ENCODE data around the gene GALNT17. TPM values are rescaled to one million over a fixed set of nuclear protein-coding genes. Genes with fewer than 3 reads are reported as not detected.

Gene GALNT17
- total RNA-seq, 4 donors from 2014 or later = 4.4 to 33.8 (median 11.3) TPM

DNA sequence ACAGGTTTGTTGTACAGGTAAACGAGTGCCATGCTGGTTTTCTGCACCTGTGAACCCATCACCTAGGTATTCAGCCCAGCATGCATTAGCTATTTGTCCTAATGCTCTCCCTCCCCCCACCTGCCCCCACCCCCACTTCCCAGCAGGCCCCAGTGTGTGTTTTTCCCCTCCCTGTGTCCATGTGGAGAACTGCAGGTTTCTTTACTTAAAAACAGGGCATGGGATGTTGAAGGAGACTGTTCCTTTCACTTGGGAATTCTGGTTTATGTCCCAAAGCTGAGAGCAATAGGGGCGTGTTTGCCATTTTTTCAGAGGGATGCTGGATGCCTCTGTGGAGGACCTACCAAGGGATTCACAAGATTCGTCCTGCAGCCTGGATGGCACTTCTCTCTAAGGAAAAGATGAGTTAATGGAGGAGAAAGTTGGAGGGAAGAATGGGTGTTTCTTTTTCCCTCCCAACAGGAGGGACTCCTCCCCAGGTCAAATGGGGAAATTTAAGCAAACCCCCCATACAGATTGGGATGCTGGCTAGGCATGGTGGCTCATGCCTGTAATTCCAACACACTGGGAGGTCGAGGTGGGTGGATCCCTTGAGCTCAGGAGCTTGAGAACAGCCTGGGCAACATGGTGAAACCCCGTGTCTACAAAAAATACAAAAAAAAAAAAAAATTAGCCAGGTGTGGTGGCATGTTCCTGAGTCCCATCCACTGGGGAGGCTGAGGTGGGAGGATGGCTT lies 136.0 kb downstream of the GALNT17 start:
- intact Hi-C loops (cut with DNase I; ENCODE audit: low total_unique reads) = no loop called here
- H3K4me1 ChIP-seq = no peaks in the 10 kb centered on the region
- TF ChIP-seq POLR2A (IDR thresholded peaks at IDR 0.05) = no peak
- TF ChIP-seq, protein P1, sequence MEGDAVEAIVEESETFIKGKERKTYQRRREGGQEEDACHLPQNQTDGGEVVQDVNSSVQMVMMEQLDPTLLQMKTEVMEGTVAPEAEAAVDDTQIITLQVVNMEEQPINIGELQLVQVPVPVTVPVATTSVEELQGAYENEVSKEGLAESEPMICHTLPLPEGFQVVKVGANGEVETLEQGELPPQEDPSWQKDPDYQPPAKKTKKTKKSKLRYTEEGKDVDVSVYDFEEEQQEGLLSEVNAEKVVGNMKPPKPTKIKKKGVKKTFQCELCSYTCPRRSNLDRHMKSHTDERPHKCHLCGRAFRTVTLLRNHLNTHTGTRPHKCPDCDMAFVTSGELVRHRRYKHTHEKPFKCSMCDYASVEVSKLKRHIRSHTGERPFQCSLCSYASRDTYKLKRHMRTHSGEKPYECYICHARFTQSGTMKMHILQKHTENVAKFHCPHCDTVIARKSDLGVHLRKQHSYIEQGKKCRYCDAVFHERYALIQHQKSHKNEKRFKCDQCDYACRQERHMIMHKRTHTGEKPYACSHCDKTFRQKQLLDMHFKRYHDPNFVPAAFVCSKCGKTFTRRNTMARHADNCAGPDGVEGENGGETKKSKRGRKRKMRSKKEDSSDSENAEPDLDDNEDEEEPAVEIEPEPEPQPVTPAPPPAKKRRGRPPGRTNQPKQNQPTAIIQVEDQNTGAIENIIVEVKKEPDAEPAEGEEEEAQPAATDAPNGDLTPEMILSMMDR (IDR thresholded peaks at IDR 0.05) = no peak

DNA sequence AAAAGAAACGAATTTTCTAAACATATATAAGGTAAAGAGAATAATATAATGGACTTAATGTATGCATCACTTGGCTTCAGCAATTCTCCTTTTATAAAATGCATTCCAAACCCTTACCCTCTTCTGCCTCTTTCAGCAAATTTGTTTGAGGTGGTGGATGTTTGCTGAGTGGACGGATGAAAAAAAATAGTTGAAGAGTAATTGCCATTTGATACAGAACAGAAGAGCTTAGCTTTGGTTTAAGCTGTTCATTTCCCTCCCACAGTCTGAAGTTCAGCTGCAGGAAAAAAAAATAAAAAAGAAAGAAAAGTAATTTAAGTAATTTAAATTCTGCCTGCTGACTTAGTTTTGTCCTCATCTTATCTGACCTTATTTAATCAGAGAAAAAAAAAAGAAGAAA lies 138.6 kb downstream of the GALNT17 start:
- H3K4me3 ChIP-seq = no peak overlapping the region
- intact Hi-C loops (cut with DNase I; ENCODE audit: low total_unique reads) = no loop called here
- H3K4me1 ChIP-seq = no peaks in the 10 kb centered on the region
- no peak for DNase-seq
- no peaks in the 10 kb centered on the region for H3K36me3 ChIP-seq
- no peaks in the 10 kb centered on the region for H3K9me3 ChIP-seq
- no peak for TF ChIP-seq POLR2A (IDR thresholded peaks at IDR 0.05)
- TF ChIP-seq, protein P1 (IDR thresholded peaks at IDR 0.05) = no peak
- no peaks in the 10 kb centered on the region for H3K27me3 ChIP-seq
- H3K27ac ChIP-seq = peak overlapping the region; percentile 46 to 52

More for the DNA sequence above, 136.0 kb downstream of the GALNT17 start:
- Histone ChIP-seq H3K4me3 (no peak overlapping the region), H3K27me3 (no peaks in the 10 kb centered on the region), H3K36me3 (no peaks in the 10 kb centered on the region), H3K9me3 (no peaks in the 10 kb centered on the region), H3K27ac (no peak overlapping the region)
- DNase-seq = no peak

DNA sequence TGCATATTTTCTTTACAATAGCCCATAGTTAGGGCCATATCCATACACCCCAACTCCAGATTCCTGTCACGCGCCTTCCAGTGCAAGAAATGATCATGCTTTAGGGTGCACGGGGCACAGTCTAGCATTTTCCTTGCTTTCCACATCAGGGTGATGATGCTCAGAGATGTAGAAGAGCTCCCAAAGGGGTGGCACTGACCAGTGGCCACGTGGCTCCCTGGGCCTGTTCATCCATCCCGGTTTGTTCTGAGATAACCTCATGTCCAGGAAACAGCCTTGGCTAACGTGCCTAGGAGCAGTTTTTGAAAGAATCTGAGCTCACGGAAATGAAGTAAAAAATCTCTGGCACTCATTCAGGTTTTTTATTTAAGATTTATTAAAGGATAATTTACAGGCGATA lies 139.3 kb downstream of the GALNT17 start:
- TF ChIP-seq POLR2A (IDR thresholded peaks at IDR 0.05) = no peak
- TF ChIP-seq, protein P1 (IDR thresholded peaks at IDR 0.05) = no peak
- H3K9me3 ChIP-seq = no peaks in the 10 kb centered on the region
- H3K4me3 ChIP-seq = no peak overlapping the region
- no peaks in the 10 kb centered on the region for H3K36me3 ChIP-seq
- no peaks in the 10 kb centered on the region for H3K4me1 ChIP-seq
- peak in 1 of 2 donors; percentile 19 for DNase-seq
- H3K27ac ChIP-seq = peak overlapping the region; percentile 46 to 52
- no peaks in the 10 kb centered on the region for H3K27me3 ChIP-seq
- intact Hi-C loops (cut with DNase I; ENCODE audit: low total_unique reads) = no loop called here

DNA sequence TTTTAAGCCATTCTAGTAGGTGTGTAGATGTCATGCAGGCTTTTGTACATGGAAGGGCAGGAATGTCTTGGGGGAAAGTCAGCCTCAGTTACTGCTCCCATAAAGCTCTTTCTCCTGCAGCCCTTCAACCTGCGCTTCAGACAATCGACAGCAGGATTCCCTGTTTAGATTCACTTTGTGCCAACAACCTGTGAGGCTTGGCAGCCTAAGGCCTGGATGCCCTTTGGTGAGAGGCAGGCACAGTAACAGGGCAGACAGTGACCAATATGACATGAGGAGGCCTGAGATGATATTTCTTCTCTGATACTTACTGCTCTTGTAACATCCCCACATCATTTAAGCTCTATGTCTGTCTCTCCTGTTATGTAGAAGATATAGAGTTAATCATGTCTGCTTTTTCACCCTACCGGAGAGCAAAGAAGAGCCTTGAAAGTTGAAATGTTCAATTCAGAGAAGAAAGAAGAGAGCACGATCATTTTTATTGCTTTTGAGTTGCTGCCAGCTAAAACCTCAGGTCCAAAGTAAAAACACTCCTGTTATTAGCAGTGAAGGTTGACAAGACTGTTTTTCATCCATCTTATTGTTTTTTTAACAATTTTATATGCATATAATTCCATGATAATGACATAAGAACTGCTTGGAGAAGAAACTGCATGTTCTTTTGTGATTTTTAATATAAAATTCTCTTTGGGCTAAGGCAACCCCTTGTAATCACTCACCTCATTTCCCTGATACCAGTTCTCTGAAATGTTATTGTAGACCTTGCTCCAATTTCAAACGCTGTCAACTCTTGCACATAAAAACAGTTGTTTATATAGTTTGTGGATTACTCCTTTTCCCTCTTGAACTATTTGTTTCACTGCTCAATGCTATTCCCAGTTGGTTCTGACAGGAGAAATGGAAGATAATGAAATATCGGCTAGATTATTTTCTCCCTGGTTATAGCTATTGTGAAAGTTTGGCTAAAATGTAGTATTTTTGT lies 140.9 kb downstream of the GALNT17 start:
- intact Hi-C loops (cut with DNase I; ENCODE audit: low total_unique reads) = no loop called here
- peak in 1 of 2 donors; percentile 55 for DNase-seq
- Histone ChIP-seq H3K27me3 (no peaks in the 10 kb centered on the region), H3K9me3 (no peaks in the 10 kb centered on the region), H3K36me3 (no peaks in the 10 kb centered on the region), H3K4me3 (no peak overlapping the region), H3K27ac (peak overlapping the region; percentile 73 to 74), H3K4me1 (no peaks in the 10 kb centered on the region)
- no peak for TF ChIP-seq POLR2A (IDR thresholded peaks at IDR 0.05)

DNA sequence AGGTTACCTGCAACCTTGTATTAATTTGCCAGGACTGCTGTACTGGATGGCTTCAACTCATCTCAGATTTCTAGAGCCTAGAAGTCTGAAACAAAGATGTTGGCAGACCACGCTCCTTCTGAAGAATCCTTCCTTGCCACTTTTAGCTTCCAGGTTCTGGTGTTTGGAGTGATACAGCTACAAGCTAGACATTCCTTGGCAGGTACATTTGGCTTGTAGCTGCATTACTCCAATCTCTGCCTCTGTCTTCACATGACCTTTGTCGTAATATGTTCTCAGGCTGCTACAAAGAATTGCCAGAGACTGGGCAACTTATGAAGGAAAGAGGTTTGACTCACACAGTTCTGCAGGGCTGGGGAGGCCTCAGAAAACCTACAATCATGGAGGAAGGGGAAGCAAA lies 146.3 kb downstream of the GALNT17 start:
- no peak overlapping the region for H3K4me3 ChIP-seq
- no peak for TF ChIP-seq POLR2A (IDR thresholded peaks at IDR 0.05)
- TF ChIP-seq, protein P1 (IDR thresholded peaks at IDR 0.05) = no peak
- H3K27me3 ChIP-seq = no peaks in the 10 kb centered on the region
- intact Hi-C loops (cut with DNase I; ENCODE audit: low total_unique reads) = no loop called here
- H3K4me1 ChIP-seq = no peaks in the 10 kb centered on the region
- H3K36me3 ChIP-seq = no peaks in the 10 kb centered on the region
- no peaks in the 10 kb centered on the region for H3K9me3 ChIP-seq
- DNase-seq = no peak
- H3K27ac ChIP-seq = no peak overlapping the region

Measured in uterus (tissue), 4 donors.